Adrenal gland (tissue), 12 donors: ENCODE results near the gene PHTF1. TPM values are rescaled to one million over a fixed set of nuclear protein-coding genes. Genes with fewer than 3 reads are reported as not detected.

Experiments used
- DNase-seq, 7 donors: peaks; one replicate each; pipeline ENCODE4 v3.0.0-alpha.2; 2019 to 2020
- H3K27ac ChIP-seq, 5 donors: fragments of 200-600 bp; sonication (generic) in 4 of 5; 1 replicate in 3 of 5; 2 replicates in 2 of 5; pipeline versions ENCODE4 v1.5.1 to v1.8.0; 2016 to 2020; ENCODE audit warnings: mild to moderate bottlenecking in 1 of 5
- H3K27me3 ChIP-seq: fragments of 200-600 bp; 2 replicates; pipeline ENCODE4 v1.8.0; 2021
- H3K36me3 ChIP-seq, 2 donors: fragments of 200-600 bp; replicated peaks in 1 of 2; 1 replicate in 1 of 2; 2 replicates in 1 of 2; pipeline versions ENCODE4 v1.5.1 to v1.8.0; 2018 to 2022
- H3K4me1 ChIP-seq, 2 donors: fragments of 200-600 bp; replicated peaks in 1 of 2; 1 replicate in 1 of 2; 2 replicates in 1 of 2; pipeline versions ENCODE4 v1.5.1 to v1.8.0; 2018 to 2021
- H3K4me3 ChIP-seq, 4 donors: fragments of 200-600 bp; sonication (generic) in 3 of 4; one replicate each; pipeline ENCODE4 v1.5.1; 2016 to 2018
- H3K9me3 ChIP-seq, 3 donors: fragments of 200-600 bp; sonication (generic) in 1 of 3; replicated peaks in 1 of 3; 1 replicate in 2 of 3; 2 replicates in 1 of 3; pipeline versions ENCODE4 v1.5.1 to v1.8.0; 2016 to 2021
- POLR2A ChIP-seq, 2 donors: fragments of 450-650 bp; IDR thresholded peaks; one replicate each; pipeline ENCODE4 v1.6.1; 2017; ENCODE audit warnings: antibody characterized with exemption in 2 of 2, mild to moderate bottlenecking in 2 of 2, moderate library complexity in 1 of 2
- WGBS, 4 donors: extraction: QIAGEN DNeasy Blood & Tissue Kit in 2 of 4; methylation state at CpG; one replicate each; pipeline versions ENCODE4 v1.1.5 to v1.1.7; 2013 to 2017; 5-methylcytosine and 5-hydroxymethylcytosine counted together
- intact Hi-C, 2 donors: fragments of 100-400 bp; cut with DNase I; formaldehyde crosslinking; loops; one replicate each; pipeline versions ENCODE4 v1.14.1 to v1.15.0; 2022 to 2023
- polyA plus RNA-seq, 3 donors: library from polyadenylated mRNA; stranded (reverse); fragments of 200-250 nt in 2 of 3; fragments of 350-450 nt in 1 of 3; fragmentation: Illumina TruSeq in 1 of 3; extraction: RNeasy Lipid Tissue Mini Kit (QIAGEN cat#74804) in 1 of 3; gene quantifications; one replicate each; pipeline ENCODE4 v1.2.3, GENCODE V29; 2013 to 2014
- total RNA-seq, 9 donors: library from RNA; depleted of rRNA in 4 of 9; stranded (reverse); fragments of >200 nt in 4 of 9; fragments of 120-200 nt in 1 of 9; fragmentation: NEBNext Ultra II Directional in 1 of 9; extraction: Animal tissue kit (Norgen Biotek cat#: 25700) in 1 of 9; gene quantifications; one replicate each; pipeline versions ENCODE4 v1.1.0 to v1.2.4, GENCODE V29; 2013 to 2023
- TF ChIP-seq, protein P1 (sequence below), 6 experiments: fragments of 450-650 bp in 4 of 6; fragments of 200-600 bp in 2 of 6; sonication (generic) in 1 of 6; IDR thresholded peaks; 1 replicate in 5 of 6; 2 replicates in 1 of 6; pipeline versions ENCODE4 v1.5.1 to v1.8.0; 2016 to 2021; ENCODE audit warnings: antibody characterized with exemption in 6 of 6, mild to moderate bottlenecking in 2 of 6, moderate library complexity in 1 of 6
- donor health status: healthy with polysubstance abuse.
- donor health status: Bipolar disorder and iron deficiency.
- donor health status: DM: yes; HTN: yes; CAD: no.
- donor health status: DM: no; HTN: no; CAD: no.
- donor health status: DM: no; HTN: no; CAD: no.
- donor health status: DM: yes; HTN: yes; CAD: no.

PHTF1 gene
- total and polyA plus RNA-seq, 12 donors: 9.7 to 37.9 (median 20.2) TPM

DNA sequence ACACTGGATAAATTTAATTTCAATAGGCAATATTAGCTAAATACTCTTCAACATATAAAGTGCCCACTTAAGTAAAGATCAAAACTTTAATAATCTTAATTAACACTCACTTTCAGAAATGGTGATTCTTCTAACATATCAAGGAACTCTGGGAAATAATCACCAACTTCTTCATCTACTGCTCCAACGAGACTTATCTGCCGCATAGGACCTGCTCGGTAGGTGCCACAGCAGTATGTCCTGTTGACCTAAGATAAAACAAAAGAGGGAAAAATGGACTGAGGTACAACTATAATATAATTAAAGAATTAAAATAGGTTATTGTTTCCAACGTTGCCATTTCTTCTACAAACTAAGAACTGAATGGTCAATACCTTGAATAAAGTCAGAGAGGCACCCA lies 18.3 kb upstream of the PHTF1 start:
- 88 to 93% (median 90%) methylated on average over 4 of the region's 4 CpGs for WGBS, 4 donors
- intact Hi-C loops: no loop called here
- no peak overlapping the region for H3K4me3 ChIP-seq

DNA sequence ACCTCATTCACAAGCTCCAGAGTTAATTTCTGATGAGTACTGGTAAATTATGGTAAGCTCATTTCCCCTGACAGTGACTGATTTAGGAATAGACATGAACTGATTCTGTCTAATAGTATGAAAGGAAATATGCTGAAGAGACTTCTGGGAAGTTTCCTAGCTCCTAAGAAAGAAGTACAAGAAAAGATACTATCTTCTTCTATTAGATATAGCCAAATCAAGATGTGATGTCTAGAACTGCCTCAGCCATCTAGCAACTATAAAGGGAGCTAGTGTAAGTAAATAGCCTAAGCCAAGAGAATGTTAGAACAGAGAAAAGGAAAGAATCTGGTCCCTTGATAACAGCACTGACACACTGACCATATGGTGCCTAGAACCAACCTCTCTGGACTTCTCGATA lies 10.7 kb upstream of the PHTF1 start:
- intact Hi-C loops: no loop called here
- no peak for DNase-seq
- TF ChIP-seq, protein P1, sequence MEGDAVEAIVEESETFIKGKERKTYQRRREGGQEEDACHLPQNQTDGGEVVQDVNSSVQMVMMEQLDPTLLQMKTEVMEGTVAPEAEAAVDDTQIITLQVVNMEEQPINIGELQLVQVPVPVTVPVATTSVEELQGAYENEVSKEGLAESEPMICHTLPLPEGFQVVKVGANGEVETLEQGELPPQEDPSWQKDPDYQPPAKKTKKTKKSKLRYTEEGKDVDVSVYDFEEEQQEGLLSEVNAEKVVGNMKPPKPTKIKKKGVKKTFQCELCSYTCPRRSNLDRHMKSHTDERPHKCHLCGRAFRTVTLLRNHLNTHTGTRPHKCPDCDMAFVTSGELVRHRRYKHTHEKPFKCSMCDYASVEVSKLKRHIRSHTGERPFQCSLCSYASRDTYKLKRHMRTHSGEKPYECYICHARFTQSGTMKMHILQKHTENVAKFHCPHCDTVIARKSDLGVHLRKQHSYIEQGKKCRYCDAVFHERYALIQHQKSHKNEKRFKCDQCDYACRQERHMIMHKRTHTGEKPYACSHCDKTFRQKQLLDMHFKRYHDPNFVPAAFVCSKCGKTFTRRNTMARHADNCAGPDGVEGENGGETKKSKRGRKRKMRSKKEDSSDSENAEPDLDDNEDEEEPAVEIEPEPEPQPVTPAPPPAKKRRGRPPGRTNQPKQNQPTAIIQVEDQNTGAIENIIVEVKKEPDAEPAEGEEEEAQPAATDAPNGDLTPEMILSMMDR (IDR thresholded peaks at IDR 0.05): no peak
- no peak for TF ChIP-seq POLR2A (IDR thresholded peaks at IDR 0.05)
- WGBS, 4 donors: 94 to 100% (median 96%) methylated on average over 1 of the region's 1 CpG
- no peaks in the 10 kb centered on the region for H3K9me3 ChIP-seq
- H3K4me3 ChIP-seq: no peak overlapping the region
- H3K27ac ChIP-seq: no peak overlapping the region
- H3K27me3 ChIP-seq: no peaks in the 10 kb centered on the region
- peaks cover 0 to 19% of the 10 kb centered on the region in 2 donors for H3K4me1 ChIP-seq
- peaks cover 0 to 24% of the 10 kb centered on the region in 2 donors for H3K36me3 ChIP-seq

More for the DNA sequence above, 18.3 kb upstream of the PHTF1 start:
- Histone ChIP-seq H3K27ac (no peak overlapping the region), H3K36me3 (peaks cover 0 to 22% of the 10 kb centered on the region in 2 donors), H3K27me3 (no peaks in the 10 kb centered on the region), H3K4me1 (peaks cover 3 to 21% of the 10 kb centered on the region in 2 donors), H3K9me3 (no peaks in the 10 kb centered on the region)
- no peak for DNase-seq
- TF ChIP-seq, protein P1 (IDR thresholded peaks at IDR 0.05): no peak
- TF ChIP-seq POLR2A (IDR thresholded peaks at IDR 0.05): no peak

DNA sequence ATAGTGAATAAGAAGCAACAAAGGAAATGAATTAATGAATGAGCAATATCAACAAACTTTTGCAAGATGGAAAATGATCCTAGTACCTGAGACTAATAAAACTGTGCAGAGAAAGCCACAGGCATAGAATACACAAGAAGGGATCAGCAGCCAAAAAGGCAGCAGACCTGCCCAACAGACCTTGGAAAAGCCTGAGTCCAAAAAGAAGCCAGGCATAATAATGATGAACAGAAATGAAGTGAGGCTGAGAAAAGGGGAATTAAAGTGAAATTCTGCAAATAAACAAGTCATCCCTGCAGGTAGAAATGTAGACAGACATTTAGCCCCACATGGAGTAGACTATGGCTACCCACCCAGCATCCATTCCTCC lies 10.3 kb upstream of the PHTF1 start:
- DNase-seq: no peak
- H3K27me3 ChIP-seq: no peaks in the 10 kb centered on the region
- no peak overlapping the region for H3K27ac ChIP-seq
- TF ChIP-seq, protein P1 (IDR thresholded peaks at IDR 0.05): no peak
- no peak for TF ChIP-seq POLR2A (IDR thresholded peaks at IDR 0.05)
- no peak overlapping the region for H3K4me3 ChIP-seq
- H3K9me3 ChIP-seq: no peaks in the 10 kb centered on the region
- peaks cover 0 to 24% of the 10 kb centered on the region in 2 donors for H3K4me1 ChIP-seq
- intact Hi-C loops: no loop called here
- H3K36me3 ChIP-seq: peaks cover 0 to 20% of the 10 kb centered on the region in 2 donors

DNA sequence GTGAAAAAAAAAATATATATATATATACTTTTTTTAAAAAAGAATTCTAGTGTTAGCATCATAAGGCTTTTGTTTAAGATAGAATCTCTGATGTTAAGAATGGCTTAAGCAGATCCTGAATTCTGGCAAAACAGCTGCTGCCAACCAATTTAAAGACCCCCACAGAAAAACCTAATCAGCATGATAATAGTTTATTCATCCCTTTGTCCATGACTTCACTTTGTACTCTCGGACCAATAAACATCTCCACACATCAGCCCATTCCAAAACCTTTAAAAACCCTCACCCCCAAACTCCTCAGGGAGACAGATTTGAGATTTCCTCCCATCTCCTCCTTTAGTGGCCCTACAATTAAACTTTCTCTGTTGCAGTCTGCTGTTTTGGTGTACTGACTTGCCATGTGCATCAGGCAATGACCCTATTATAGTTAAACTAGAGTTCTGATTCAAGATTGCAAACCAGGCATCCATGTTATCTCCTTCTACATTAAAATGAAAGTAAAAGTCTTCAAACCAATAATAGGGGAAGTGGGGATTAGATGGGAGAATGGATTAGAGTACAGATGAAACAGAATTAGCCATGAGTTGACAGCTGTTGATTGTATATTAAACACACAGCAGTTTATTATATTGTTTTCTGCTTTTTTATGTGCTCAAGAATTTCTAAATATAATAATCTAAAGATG lies 9.8 kb upstream of the PHTF1 start:
- H3K4me3 ChIP-seq: no peak overlapping the region
- TF ChIP-seq, protein P1 (IDR thresholded peaks at IDR 0.05): no peak
- TF ChIP-seq POLR2A (IDR thresholded peaks at IDR 0.05): no peak
- no peaks in the 10 kb centered on the region for H3K27me3 ChIP-seq
- WGBS, 4 donors: 42 to 94% (median 92%) methylated on average over 1 of the region's 1 CpG
- H3K36me3 ChIP-seq: peaks cover 0 to 17% of the 10 kb centered on the region in 2 donors
- peaks cover 0 to 24% of the 10 kb centered on the region in 2 donors for H3K4me1 ChIP-seq
- DNase-seq: no peak
- no peak overlapping the region for H3K27ac ChIP-seq
- intact Hi-C loops: no loop called here
- H3K9me3 ChIP-seq: no peaks in the 10 kb centered on the region
